ENCODE measurements around the gene SHBG.

GRCh38 chr17:7612294-7612640 is 17.7 kb upstream of the SHBG start:
- TF ChIP-seq CTCF (conservative IDR thresholded peaks at IDR 0.05; ENCODE audit: low read length) (no peak), EZH2phosphoT487 (IDR thresholded peaks at IDR 0.05; ENCODE audit: borderline replicate concordance, low read depth, low read length) (no peak)
